ENCODE results near the gene P4HA3.

GRCh38 chr11:74288161-74288560 lies 23.3 kb downstream of the P4HA3 start:
- TF ChIP-seq CTCF (IDR thresholded peaks at IDR 0.05), result no peak
- no peak for TF ChIP-seq POLR2A (IDR thresholded peaks at IDR 0.05)

All from adrenal gland (tissue), 5 donors.